Body of pancreas (tissue), 4 donors: ENCODE results near the gene PTEN. TPM values are rescaled to one million over a fixed set of nuclear protein-coding genes. Genes with fewer than 3 reads are reported as not detected.
A peak's percentile ranks its signal among the peaks of the same experiment; 100 is the strongest.

ENCODE experiments used
- ATAC-seq: fragments of 150-250 bp; one replicate; pipeline ENCODE4 v1.9.1; 2016
- DNase-seq, 4 donors: peaks; one replicate each; pipeline ENCODE4 v3.0.0-alpha.2; 2019
- H3K27ac ChIP-seq, 4 donors: fragments of 200-600 bp; sonication (generic); 1 replicate in 3 of 4; 2 replicates in 1 of 4; pipeline versions ENCODE4 v1.5.1 to v1.6.1; 2016 to 2019; ENCODE audit warnings: mild to moderate bottlenecking in 1 of 4, mixed read lengths in 1 of 4, moderate library complexity in 1 of 4
- H3K27me3 ChIP-seq, 2 donors: fragments of 200-600 bp; sonication (generic); one replicate each; pipeline ENCODE4 v1.6.0; 2016; ENCODE audit warnings: mild to moderate bottlenecking in 1 of 2
- H3K36me3 ChIP-seq, 2 donors: fragments of 200-600 bp; sonication (generic); replicated peaks in 1 of 2; 2 replicates each; pipeline ENCODE4 v1.5.1; 2016; ENCODE audit warnings: low read depth in 2 of 2; ENCODE audit not compliant: insufficient read depth in 1 of 2
- H3K4me1 ChIP-seq: fragments of 200-600 bp; sonication (generic); one replicate; pipeline ENCODE4 v1.6.0; 2016
- H3K4me3 ChIP-seq, 2 donors: fragments of 200-600 bp; sonication (generic); 1 replicate in 1 of 2; 2 replicates in 1 of 2; pipeline ENCODE4 v1.5.1; 2016 to 2019
- H3K9me3 ChIP-seq, 3 donors: fragments of 200-600 bp; sonication (generic); 1 replicate in 2 of 3; 2 replicates in 1 of 3; pipeline ENCODE4 v1.5.1; 2016
- POLR2A ChIP-seq, 3 donors: fragments of 450-650 bp; IDR thresholded peaks; one replicate each; pipeline ENCODE4 v1.6.1; 2016; ENCODE audit warnings: antibody characterized with exemption in 3 of 3, mild to moderate bottlenecking in 2 of 3
- WGBS, 2 donors: methylation state at CpG; one replicate each; pipeline ENCODE4 v1.1.5; 2017; 5-methylcytosine and 5-hydroxymethylcytosine counted together
- intact Hi-C: fragments of 100-400 bp; cut with DNase I; formaldehyde crosslinking; loops from one replicate; pipeline ENCODE4 v1.15.1; 2023
- total RNA-seq, 2 donors: library from RNA; depleted of rRNA; stranded (reverse); fragments of >200 nt; gene quantifications; one replicate each; pipeline ENCODE4 v1.1.0, GENCODE V29; 2016
- TF ChIP-seq, protein P1 (sequence below), 7 experiments: fragments of 450-650 bp in 4 of 7; fragments of 200-600 bp in 3 of 7; sonication (generic) in 3 of 7; IDR thresholded peaks; one replicate each; pipeline ENCODE4 v1.5.1; 2016 to 2019; ENCODE audit warnings: antibody characterized with exemption in 7 of 7

PTEN gene
- total RNA-seq, 2 donors from 2014 or later, result 105 to 227 TPM

DNA sequence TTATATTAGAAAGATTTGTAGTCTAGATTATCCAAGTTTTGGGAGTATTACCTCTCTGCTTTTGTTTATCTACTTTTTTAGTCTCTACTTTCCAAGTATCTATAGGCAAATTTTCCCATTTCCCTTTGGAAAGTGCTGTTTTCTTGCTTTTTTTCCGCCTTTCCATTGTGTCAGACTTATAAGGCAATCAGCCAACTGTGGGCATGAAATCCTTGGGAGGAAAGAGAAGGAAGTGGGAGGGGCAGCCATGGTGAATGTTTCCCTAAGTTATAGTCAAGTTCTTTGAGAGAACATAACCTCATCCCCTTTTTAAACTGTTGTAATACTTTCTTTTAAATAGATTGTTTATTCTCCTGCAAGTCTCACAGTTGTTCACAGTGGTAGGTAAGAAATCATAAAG, 52.6 kb downstream of the PTEN start:
- 76 to 87% methylated on average over 1 of the region's 1 CpG for WGBS, 2 donors
- TF ChIP-seq, protein P1, sequence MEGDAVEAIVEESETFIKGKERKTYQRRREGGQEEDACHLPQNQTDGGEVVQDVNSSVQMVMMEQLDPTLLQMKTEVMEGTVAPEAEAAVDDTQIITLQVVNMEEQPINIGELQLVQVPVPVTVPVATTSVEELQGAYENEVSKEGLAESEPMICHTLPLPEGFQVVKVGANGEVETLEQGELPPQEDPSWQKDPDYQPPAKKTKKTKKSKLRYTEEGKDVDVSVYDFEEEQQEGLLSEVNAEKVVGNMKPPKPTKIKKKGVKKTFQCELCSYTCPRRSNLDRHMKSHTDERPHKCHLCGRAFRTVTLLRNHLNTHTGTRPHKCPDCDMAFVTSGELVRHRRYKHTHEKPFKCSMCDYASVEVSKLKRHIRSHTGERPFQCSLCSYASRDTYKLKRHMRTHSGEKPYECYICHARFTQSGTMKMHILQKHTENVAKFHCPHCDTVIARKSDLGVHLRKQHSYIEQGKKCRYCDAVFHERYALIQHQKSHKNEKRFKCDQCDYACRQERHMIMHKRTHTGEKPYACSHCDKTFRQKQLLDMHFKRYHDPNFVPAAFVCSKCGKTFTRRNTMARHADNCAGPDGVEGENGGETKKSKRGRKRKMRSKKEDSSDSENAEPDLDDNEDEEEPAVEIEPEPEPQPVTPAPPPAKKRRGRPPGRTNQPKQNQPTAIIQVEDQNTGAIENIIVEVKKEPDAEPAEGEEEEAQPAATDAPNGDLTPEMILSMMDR (IDR thresholded peaks at IDR 0.05), result no peak
- no peak for TF ChIP-seq POLR2A (IDR thresholded peaks at IDR 0.05)
- no peak for DNase-seq
- Histone ChIP-seq H3K36me3 (no peaks in the 10 kb centered on the region), H3K4me3 (no peak overlapping the region), H3K4me1 (peaks cover 39% of the 10 kb centered on the region), H3K27me3 (no peaks in the 10 kb centered on the region), H3K9me3 (peaks cover 0 to 6% (median 0%) of the 10 kb centered on the region in 3 donors), H3K27ac (no peak overlapping the region)
- ATAC-seq, result no peak
- intact Hi-C loops, result no loop called here

DNA sequence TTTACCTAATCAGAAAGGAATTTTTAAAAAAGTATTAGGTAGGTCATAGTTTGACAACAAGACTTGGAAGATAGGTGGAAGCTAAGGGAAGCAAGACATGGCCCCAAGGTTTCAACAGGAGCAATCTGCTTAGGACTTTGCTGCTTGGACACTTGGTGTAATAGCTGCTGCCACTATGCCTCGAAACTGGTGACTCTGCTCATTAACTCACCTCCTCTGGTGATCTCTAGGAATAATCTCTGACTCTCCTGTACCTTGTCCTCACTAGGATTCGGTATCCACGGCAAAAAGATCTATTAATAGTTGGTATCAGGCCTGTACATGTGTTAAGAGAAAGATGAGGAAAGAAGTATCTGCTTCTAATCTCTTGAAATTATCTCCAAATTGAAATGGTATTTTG, 53.1 kb downstream of the PTEN start:
- H3K9me3 ChIP-seq, result peaks cover 0 to 6% (median 0%) of the 10 kb centered on the region in 3 donors
- 67 to 69% methylated on average over 3 of the region's 3 CpGs for WGBS, 2 donors
- H3K27ac ChIP-seq, result no peak overlapping the region
- H3K27me3 ChIP-seq, result no peaks in the 10 kb centered on the region
- DNase-seq, result no peak
- H3K4me3 ChIP-seq, result no peak overlapping the region
- ATAC-seq, result no peak
- H3K36me3 ChIP-seq, result no peaks in the 10 kb centered on the region
- peaks cover 39% of the 10 kb centered on the region for H3K4me1 ChIP-seq
- intact Hi-C loops, result no loop called here
- TF ChIP-seq, protein P1 (IDR thresholded peaks at IDR 0.05), result no peak
- no peak for TF ChIP-seq POLR2A (IDR thresholded peaks at IDR 0.05)

DNA sequence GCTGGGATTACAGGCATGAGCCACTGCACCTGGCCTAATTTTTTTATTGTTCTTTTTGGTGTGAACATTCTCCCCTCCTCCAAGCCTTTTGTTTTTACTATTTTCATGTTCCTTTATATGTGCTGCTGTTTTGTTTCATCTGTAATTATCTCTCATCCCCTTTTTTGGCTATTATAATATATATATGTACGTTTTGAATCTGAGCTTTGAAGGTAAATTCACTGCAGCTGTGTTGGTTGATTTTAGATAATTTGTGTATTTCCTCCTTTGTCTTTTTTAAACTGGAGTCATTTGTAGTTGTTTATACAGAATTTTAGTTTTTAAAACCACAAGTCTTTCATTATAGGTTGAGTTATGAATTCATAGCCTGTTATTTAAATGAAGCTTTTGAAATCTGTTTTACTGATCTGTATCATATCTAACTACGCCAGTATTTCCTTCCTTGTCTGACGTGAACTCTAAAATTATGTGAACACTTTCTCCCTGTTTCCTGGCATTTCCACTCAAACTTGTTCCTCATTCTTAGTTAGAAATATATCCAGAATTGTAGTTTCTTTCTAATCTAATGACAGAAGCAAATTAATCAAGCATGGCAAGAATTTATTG, 54.9 kb downstream of the PTEN start:
- peaks cover 46% of the 10 kb centered on the region for H3K4me1 ChIP-seq
- intact Hi-C loops, result no loop called here
- no peak for DNase-seq
- no peaks in the 10 kb centered on the region for H3K27me3 ChIP-seq
- no peaks in the 10 kb centered on the region for H3K36me3 ChIP-seq
- no peak for ATAC-seq
- 11 to 13% methylated on average over 3 of the region's 3 CpGs for WGBS, 2 donors
- no peaks in the 10 kb centered on the region for H3K9me3 ChIP-seq
- TF ChIP-seq, protein P1 (IDR thresholded peaks at IDR 0.05), result no peak
- peak overlapping the region in 2 of 4 donors; percentile 24 to 53 for H3K27ac ChIP-seq
- H3K4me3 ChIP-seq, result no peak overlapping the region

DNA sequence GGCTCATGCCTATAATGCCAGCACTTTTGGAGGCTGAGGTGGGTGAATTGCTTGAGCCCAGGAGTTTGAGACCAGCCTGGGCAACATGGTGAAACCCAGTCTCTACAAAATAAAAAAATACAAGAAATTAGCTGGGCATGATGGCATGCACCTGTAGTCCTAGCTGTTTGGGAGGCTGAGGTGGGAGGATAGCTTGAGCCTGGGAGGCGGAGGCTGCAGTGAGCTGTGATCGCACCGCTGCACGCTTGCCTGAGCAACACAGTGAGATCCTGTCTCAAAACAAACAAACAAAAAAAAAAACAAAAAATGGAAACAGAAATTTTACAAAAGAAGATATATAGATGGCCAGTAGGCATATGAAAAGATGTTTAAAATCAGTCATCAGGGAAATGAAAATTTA, 57.1 kb downstream of the PTEN start:
- peaks cover 61% of the 10 kb centered on the region for H3K4me1 ChIP-seq
- no peaks in the 10 kb centered on the region for H3K27me3 ChIP-seq
- intact Hi-C loops, result no loop called here
- DNase-seq, result no peak
- no peak overlapping the region for H3K27ac ChIP-seq
- no peak overlapping the region for H3K4me3 ChIP-seq
- H3K9me3 ChIP-seq, result no peaks in the 10 kb centered on the region
- no peak for ATAC-seq
- TF ChIP-seq, protein P1 (IDR thresholded peaks at IDR 0.05), result no peak
- no peak for TF ChIP-seq POLR2A (IDR thresholded peaks at IDR 0.05)
- no peaks in the 10 kb centered on the region for H3K36me3 ChIP-seq
- WGBS, 2 donors, result 99 to 100% methylated on average over 4 of the region's 4 CpGs
